ENCODE measurements around the gene C10orf88. TPM values are rescaled to one million over a fixed set of nuclear protein-coding genes. Genes with fewer than 3 reads are reported as not detected.

Gene C10orf88
- total and polyA plus RNA-seq, 2 of the 13 experiments (the other 11 are each of a cell fraction or from before 2014, with no cell fraction given) = 4.6 to 11.8 TPM

GRCh38 chr10:122949296-122949695 is 4.7 kb downstream of the C10orf88 start:
- CTCF ChIA-PET (ENCODE audit: low intra/inter-chr PET ratio, low total read pairs) = no interaction called here
- no TSS peak for BruUV-seq (replicated peaks)

GRCh38 chr10:122939856-122940543 is 14.0 kb downstream of the C10orf88 start:
- POLR2A ChIA-PET = no interaction called here
- H3K4me2 ChIP-seq (ENCODE audit: low read depth, low read length) = no peak overlapping the region
- TF ChIP-seq ZFP1 (CRISPR knock-in tag; IDR thresholded peaks at IDR 0.05) (no peak), ZNF274 (CRISPR knock-in tag; IDR thresholded peaks at IDR 0.05) (no peak), NFRKB (IDR thresholded peaks at IDR 0.05) (no peak), ZNF280B (CRISPR knock-in tag; IDR thresholded peaks at IDR 0.05; ENCODE audit: borderline replicate concordance) (no peak), ATF7 (IDR thresholded peaks at IDR 0.05) (no peak), ATF7 (CRISPR knock-in tag; IDR thresholded peaks at IDR 0.05) (no peak), ZNF263 (CRISPR knock-in tag; IDR thresholded peaks at IDR 0.05) (no peak), HNF4G (IDR thresholded peaks at IDR 0.05; ENCODE audit: borderline replicate concordance, low read depth, low read length) (no peak), HNF4G (CRISPR knock-in tag; IDR thresholded peaks at IDR 0.05; ENCODE audit: borderline replicate concordance, low read depth) (no peak), SP2 (CRISPR knock-in tag; IDR thresholded peaks at IDR 0.05) (no peak), ZNF737 (CRISPR knock-in tag; IDR thresholded peaks at IDR 0.05; ENCODE audit: borderline replicate concordance) (no peak), ETS1 (CRISPR knock-in tag; IDR thresholded peaks at IDR 0.05) (no peak)

More at GRCh38 chr10:122949296-122949695, 4.7 kb downstream of the C10orf88 start:
- H3K4me2 ChIP-seq (ENCODE audit: low read depth, low read length) = no peak overlapping the region
- no peaks in the 10 kb centered on the region for H3K9me3 ChIP-seq (ENCODE audit: low read length)
- ATAC-seq (no peak), DNase-seq (ENCODE audit: low spot score) (no peak), FAIRE-seq (no peak)
- TF ChIP-seq SNRNP70 (IDR thresholded peaks at IDR 0.05; ENCODE audit: low read depth, low read length) (no peak), ZBTB14 (CRISPR knock-in tag; IDR thresholded peaks at IDR 0.05) (no peak), TOE1 (CRISPR knock-in tag; IDR thresholded peaks at IDR 0.05) (no peak), ZNF781 (CRISPR knock-in tag; IDR thresholded peaks at IDR 0.05; ENCODE audit: borderline replicate concordance, not compliant biosample characterization) (no peak), KDM1A (CRISPR knock-in tag; IDR thresholded peaks at IDR 0.05) (no peak)
- peaks cover 14% of the 10 kb centered on the region for H3K4me1 ChIP-seq (ENCODE audit: insufficient read depth, low read length)
- no peak overlapping the region for H2AFZ ChIP-seq (ENCODE audit: low read length)
- H3K27ac ChIP-seq (ENCODE audit: extremely low read length, insufficient read depth, low read length) = no peak overlapping the region
- no peak overlapping the region for H3K4me3 ChIP-seq (replicated peaks in 1 of 3; ENCODE audit: insufficient read depth in 1 of 3, low read depth in 2 of 3, low read length in 3 of 3)
- no peaks in the 10 kb centered on the region; a peak in 1 of 5 replicates for H3K27me3 ChIP-seq (ENCODE audit: control insufficient read depth in 1 of 2, insufficient read depth in 2 of 2, low read length in 2 of 2)
- H4K20me1 ChIP-seq (ENCODE audit: insufficient read depth, low read length) = no peaks in the 10 kb centered on the region
- peaks cover 7% of the 10 kb centered on the region for H3K79me2 ChIP-seq (ENCODE audit: insufficient read depth, low read length)
- peaks cover 0 to 13% of the 10 kb centered on the region in 2 experiments; a peak in 3 of 5 replicates for H3K36me3 ChIP-seq (replicated peaks in 1 of 2; ENCODE audit: control insufficient read depth in 1 of 2, insufficient read depth in 2 of 2, low read length in 2 of 2)
- in situ Hi-C loops (cut with HindIII; ENCODE audit: extremely low pct_ligation_motif_present, low pct_unique_long_range_greater_than_20kb) = no loop called here
- intact Hi-C loops (cut with micrococcal nuclease; ENCODE audit: unreplicated experiment) = no loop called here
- H3K9ac ChIP-seq (ENCODE audit: insufficient read depth, low read depth, low read length) = no peak overlapping the region
- POLR2A ChIA-PET = no interaction called here
- WGBS (ENCODE audit: low lambda C conversion rate) = 99% methylated on average over 3 of the region's 3 CpGs

More at GRCh38 chr10:122939856-122940543, 14.0 kb downstream of the C10orf88 start:
- no peak overlapping the region for H3K9ac ChIP-seq (ENCODE audit: insufficient read depth, low read depth, low read length)
- intact Hi-C loops (cut with micrococcal nuclease; ENCODE audit: unreplicated experiment) = no loop called here
- ATAC-seq = no peak
- in situ Hi-C loops (cut with HindIII; ENCODE audit: extremely low pct_ligation_motif_present, low pct_unique_long_range_greater_than_20kb) = no loop called here
- CTCF ChIA-PET (ENCODE audit: low intra/inter-chr PET ratio, low total read pairs) = no interaction called here
- FAIRE-seq = peak; percentile 23
- BruUV-seq (replicated peaks) = no TSS peak
- H3K79me2 ChIP-seq (ENCODE audit: insufficient read depth, low read length) = no peaks in the 10 kb centered on the region
- H3K4me1 ChIP-seq (ENCODE audit: insufficient read depth, low read length) = no peaks in the 10 kb centered on the region
- H3K4me3 ChIP-seq (replicated peaks in 1 of 3; ENCODE audit: insufficient read depth in 1 of 3, low read depth in 2 of 3, low read length in 3 of 3) = no peak overlapping the region
- H2AFZ ChIP-seq (ENCODE audit: low read length) = no peak overlapping the region
- H3K27me3 ChIP-seq (ENCODE audit: control insufficient read depth in 1 of 2, insufficient read depth in 2 of 2, low read length in 2 of 2) = no peaks in the 10 kb centered on the region
- no peaks in the 10 kb centered on the region for H3K9me3 ChIP-seq (ENCODE audit: low read length)
- H4K20me1 ChIP-seq (ENCODE audit: insufficient read depth, low read length) = no peaks in the 10 kb centered on the region
- whole genome bisulfite sequencing (ENCODE audit: low lambda C conversion rate) = 90% methylated on average over 1 of the region's 1 CpG
- no peak for DNase-seq (ENCODE audit: low spot score)
- H3K36me3 ChIP-seq (replicated peaks in 1 of 2; ENCODE audit: control insufficient read depth in 1 of 2, insufficient read depth in 2 of 2, low read length in 2 of 2) = peaks cover 3 to 24% of the 10 kb centered on the region in 2 experiments; a peak in 4 of 5 replicates
- H3K27ac ChIP-seq (ENCODE audit: extremely low read length, insufficient read depth, low read length) = no peak overlapping the region

All from HepG2 (cell line).